PC-3 (cell line): Measurements from ENCODE around the gene RBFOX2. TPM values are rescaled to one million over a fixed set of nuclear protein-coding genes. Genes with fewer than 3 reads are reported as not detected.

Experiments used
- ATAC-seq: fragments of 200-7000 bp; cut with Tn5 transposase; 2 replicates; pipeline ENCODE4 v1.9.1; 2020; ENCODE audit warnings: mild to moderate bottlenecking, moderate library complexity
- BruUV-seq: library from RNA; stranded (reverse); fragments of 400-500 nt; replicated peaks from 2 replicates; lab custom pipeline; 2021; lab: Mats Ljungman, UMichigan
- CTCF ChIA-PET: fragments of 300-600 bp; sonication (Branson Sonifier 250); formaldehyde crosslinking; loops from one replicate; lab custom pipeline; 2022; ENCODE audit warnings: antibody characterized with exemption; lab: Charles Lee
- POLR2A ChIA-PET: fragments of 300-600 bp; sonication (Branson Sonifier 250); formaldehyde crosslinking; loops from one replicate; lab custom pipeline; 2022; ENCODE audit warnings: antibody characterized with exemption; ENCODE audit not compliant: unreplicated experiment; lab: Charles Lee
- DNase-seq: peaks from one replicate; pipeline ENCODE4 v3.0.0-alpha.2; 2015
- H2AFZ ChIP-seq: fragments of 300-600 bp; sonication (generic); 2 replicates; pipeline ENCODE4 v1.6.0; 2016; ENCODE audit warnings: antibody characterized with exemption, low read length
- H3F3A ChIP-seq: fragments of 300-600 bp; sonication (generic); one replicate; pipeline ENCODE4 v1.6.0; 2017; ENCODE audit warnings: antibody characterized with exemption, low read length, control low read depth, mild to moderate bottlenecking; ENCODE audit not compliant: unreplicated experiment
- H3K27ac ChIP-seq: fragments of 300-600 bp; sonication (generic); 2 replicates; pipeline ENCODE4 v1.5.1; 2016; ENCODE audit warnings: mild to moderate bottlenecking, low read length
- H3K27me3 ChIP-seq: fragments of 300-600 bp; sonication (generic); 2 replicates; pipeline ENCODE4 v1.6.1; 2016; ENCODE audit warnings: low read length, mixed read lengths
- H3K36me3 ChIP-seq: fragments of 300-600 bp; sonication (generic); 2 replicates; pipeline ENCODE4 v1.6.1; 2016; ENCODE audit warnings: low read depth, mixed run types, low read length, mixed read lengths
- H3K4me1 ChIP-seq: fragments of 300-600 bp; sonication (generic); 2 replicates; pipeline ENCODE4 v1.5.1; 2016; ENCODE audit warnings: low read length; ENCODE audit not compliant: insufficient read depth
- H3K4me2 ChIP-seq: fragments of 300-600 bp; sonication (generic); 2 replicates; pipeline ENCODE4 v1.6.0; 2016; ENCODE audit warnings: low read length
- H3K4me3 ChIP-seq: fragments of 300-600 bp; sonication (generic); 2 replicates; pipeline ENCODE4 v1.5.1; 2016; ENCODE audit warnings: mild to moderate bottlenecking, low read length, mixed read lengths
- H3K79me2 ChIP-seq: fragments of 300-600 bp; sonication (generic); 2 replicates; pipeline ENCODE4 v1.6.1; 2017; ENCODE audit warnings: low read length, mixed read lengths
- H3K9ac ChIP-seq: fragments of 300-600 bp; sonication (generic); 2 replicates; pipeline ENCODE4 v1.6.0; 2016; ENCODE audit warnings: mild to moderate bottlenecking, low read length
- H3K9me2 ChIP-seq: fragments of 300-600 bp; sonication (generic); replicated peaks from 2 replicates; pipeline ENCODE4 v1.6.1; 2016; ENCODE audit warnings: mixed run types, low read length, mixed read lengths
- H3K9me3 ChIP-seq: fragments of 300-600 bp; sonication (generic); 2 replicates; pipeline ENCODE4 v1.6.1; 2016; ENCODE audit warnings: low read length, mixed read lengths
- H4K20me1 ChIP-seq: fragments of 300-600 bp; sonication (generic); 2 replicates; pipeline ENCODE4 v1.6.1; 2016; ENCODE audit warnings: low read length, mixed read lengths
- CTCF ChIP-seq: fragments of 300-600 bp; sonication (generic); conservative IDR thresholded peaks from 2 replicates; pipeline ENCODE4 v1.5.1; 2017; ENCODE audit warnings: antibody characterized with exemption, low read depth, mild to moderate bottlenecking, low read length
- EZH2 ChIP-seq: fragments of 300-600 bp; sonication (generic); IDR thresholded peaks from one replicate; pipeline ENCODE4 v1.6.1; 2017; ENCODE audit warnings: antibody characterized with exemption, mild to moderate bottlenecking, low read length; ENCODE audit not compliant: unreplicated experiment
- EZH2phosphoT487 ChIP-seq: fragments of 300-600 bp; sonication (generic); IDR thresholded peaks from 2 replicates; pipeline ENCODE4 v1.6.1; 2018; ENCODE audit warnings: mild to moderate bottlenecking, antibody characterized with exemption, low read length, borderline replicate concordance
- intact Hi-C: fragments of 100-400 bp; cut with micrococcal nuclease; formaldehyde crosslinking; loops from 2 replicates; pipeline ENCODE4 v1.9.0; 2023
- total RNA-seq: library from RNA; depleted of rRNA; stranded (reverse); fragments of >200 nt; gene quantifications from 2 replicates; pipeline ENCODE4 v1.2.3, GENCODE V29; 2014

The RBFOX2 gene
- total RNA-seq, 1 experiment from 2014 or later: 75.1 TPM

GRCh38 chr22:35896111-35896705 lies 132.4 kb downstream of the RBFOX2 start:
- Histone ChIP-seq H3K9me2 (no peaks in the 10 kb centered on the region), H3K9ac (no peak overlapping the region), H3K36me3 (no peaks in the 10 kb centered on the region), H2AFZ (no peak overlapping the region), H3K27me3 (no peaks in the 10 kb centered on the region), H3F3A (no peaks in the 10 kb centered on the region), H4K20me1 (0 out of 2 replicates have a peak, but pooled peaks cover 3% of the 10 kb centered on the region), H3K79me2 (peaks cover 78% of the 10 kb centered on the region), H3K9me3 (no peaks in the 10 kb centered on the region), H3K4me2 (no peak overlapping the region), H3K27ac (peak overlapping the region; percentile 28; the same call in 1 of the 2 replicates), H3K4me1 (peaks cover 35% of the 10 kb centered on the region), H3K4me3 (no peak overlapping the region)
- BruUV-seq: no TSS peak
- no peak for ATAC-seq
- intact Hi-C loops: no loop called here
- ChIA-PET POLR2A (no interaction called here), CTCF (no interaction called here)
- no peak for DNase-seq
- TF ChIP-seq EZH2: no peak
- no peak for TF ChIP-seq EZH2phosphoT487

GRCh38 chr22:35894937-35895708 lies 133.5 kb downstream of the RBFOX2 start:
- H3K9ac ChIP-seq: no peak overlapping the region

More at GRCh38 chr22:35894937-35895708, 133.5 kb downstream of the RBFOX2 start:
- peaks cover 25% of the 10 kb centered on the region for H3K4me1 ChIP-seq
- H3K4me2 ChIP-seq: no peak overlapping the region
- no peaks in the 10 kb centered on the region for H3F3A ChIP-seq
- H3K36me3 ChIP-seq: no peaks in the 10 kb centered on the region
- intact Hi-C loops: no loop called here
- POLR2A ChIA-PET: no interaction called here
- H3K4me3 ChIP-seq: no peak overlapping the region
- 0 out of 2 replicates have a peak, but pooled peaks cover 3% of the 10 kb centered on the region for H4K20me1 ChIP-seq
- H3K9me2 ChIP-seq: no peaks in the 10 kb centered on the region
- no peaks in the 10 kb centered on the region for H3K9me3 ChIP-seq
- H2AFZ ChIP-seq: no peak overlapping the region
- no peaks in the 10 kb centered on the region for H3K27me3 ChIP-seq
- no TSS peak for BruUV-seq
- ATAC-seq (peak; percentile 33), DNase-seq (peak; percentile 50)
- CTCF ChIA-PET: no interaction called here
- TF ChIP-seq EZH2: no peak
- no peak for TF ChIP-seq EZH2phosphoT487
- TF ChIP-seq CTCF: no peak
- peaks cover 77% of the 10 kb centered on the region for H3K79me2 ChIP-seq
- H3K27ac ChIP-seq: peak overlapping the region; percentile 28; the same call in 1 of the 2 replicates
